Hepatocyte (in vitro differentiated cells): ENCODE results near the gene GOPC. TPM values are rescaled to one million over a fixed set of nuclear protein-coding genes. Genes with fewer than 3 reads are reported as not detected.

Source experiments
- DNase-seq: peaks from one replicate; pipeline ENCODE4 v3.0.0-alpha.2; 2016; ENCODE audit warnings: low spot score
- H2AFZ ChIP-seq: fragments of 200-600 bp; sonication (generic); 2 replicates; pipeline ENCODE4 v1.6.0; 2016; ENCODE audit warnings: antibody characterized with exemption, mild to moderate bottlenecking
- H3K27ac ChIP-seq: fragments of 200-600 bp; sonication (generic); 2 replicates; pipeline ENCODE4 v1.5.1; 2016; ENCODE audit warnings: mild to moderate bottlenecking
- H3K27me3 ChIP-seq: fragments of 200-600 bp; sonication (generic); 2 replicates; pipeline ENCODE4 v1.6.1; 2016
- H3K36me3 ChIP-seq: fragments of 200-600 bp; sonication (generic); replicated peaks from 2 replicates; pipeline ENCODE4 v1.5.1; 2016; ENCODE audit warnings: low read depth; ENCODE audit not compliant: insufficient read depth
- H3K4me1 ChIP-seq: fragments of 200-600 bp; sonication (generic); 2 replicates; pipeline ENCODE4 v1.5.1; 2016; ENCODE audit warnings: mild to moderate bottlenecking, moderate library complexity; ENCODE audit not compliant: insufficient read depth
- H3K4me2 ChIP-seq: fragments of 200-600 bp; sonication (generic); 2 replicates; pipeline ENCODE4 v1.6.0; 2016
- H3K4me3 ChIP-seq: fragments of 200-600 bp; sonication (generic); 2 replicates; pipeline ENCODE4 v1.5.1; 2016; ENCODE audit warnings: mild to moderate bottlenecking
- H3K79me2 ChIP-seq: fragments of 200-600 bp; sonication (generic); 2 replicates; pipeline ENCODE4 v1.6.0; 2017; ENCODE audit warnings: mild to moderate bottlenecking
- H3K9me2 ChIP-seq: fragments of 200-600 bp; sonication (generic); replicated peaks from 2 replicates; pipeline ENCODE4 v1.6.0; 2017; ENCODE audit warnings: mild to moderate bottlenecking; ENCODE audit not compliant: insufficient read depth
- H3K9me3 ChIP-seq: fragments of 200-600 bp; sonication (generic); 2 replicates; pipeline ENCODE4 v1.5.1; 2016; ENCODE audit warnings: low read depth, mild to moderate bottlenecking
- H4K20me1 ChIP-seq: fragments of 200-600 bp; sonication (generic); 2 replicates; pipeline ENCODE4 v1.6.0; 2016; ENCODE audit warnings: mild to moderate bottlenecking; ENCODE audit not compliant: insufficient read depth, poor library complexity, severe bottlenecking
- CTCF ChIP-seq: fragments of 200-600 bp; sonication (generic); IDR thresholded peaks from 2 replicates; pipeline ENCODE4 v1.5.1; 2016; ENCODE audit warnings: antibody characterized with exemption, mild to moderate bottlenecking; ENCODE audit not compliant: poor library complexity
- EZH2 ChIP-seq: fragments of 200-600 bp; sonication (generic); IDR thresholded peaks from 2 replicates; pipeline ENCODE4 v1.6.1; 2016; ENCODE audit warnings: antibody characterized with exemption, mild to moderate bottlenecking, borderline replicate concordance
- EZH2phosphoT487 ChIP-seq: fragments of 200-600 bp; sonication (generic); IDR thresholded peaks from one replicate; pipeline ENCODE4 v1.6.1; 2018; ENCODE audit warnings: antibody characterized with exemption, mild to moderate bottlenecking, low read depth, moderate library complexity; ENCODE audit not compliant: unreplicated experiment, severe bottlenecking
- WGBS: methylation state at CpG from one replicate; pipeline ENCODE4 v1.1.6; 2016; ENCODE audit warnings: low lambda C conversion rate; ENCODE audit errors: missing lambda C conversion rate; 5-methylcytosine and 5-hydroxymethylcytosine counted together
- polyA plus RNA-seq: library from polyadenylated mRNA; unstranded; fragments of >200 nt; fragmentation: Nextera tagmentation; extraction: Ambion mirVana; gene quantifications from 2 replicates; pipeline ENCODE4 v1.2.1, GENCODE V29; 2016
- total RNA-seq: library from RNA; depleted of rRNA; stranded (reverse); fragments of >200 nt; gene quantifications from 2 replicates; pipeline ENCODE4 v1.2.3, GENCODE V29; 2014

Gene GOPC
- total and polyA plus RNA-seq, 2 experiments from 2014 or later, result 19.7 to 40.8 TPM

- DNase-seq, result no peak
- H3K4me3 ChIP-seq, result no peak overlapping the region
- no peak overlapping the region for H3K4me2 ChIP-seq
- peaks cover 20% of the 10 kb centered on the region for H3K4me1 ChIP-seq
- H4K20me1 ChIP-seq, result no peaks in the 10 kb centered on the region
- no peaks in the 10 kb centered on the region for H3K9me3 ChIP-seq
- no peaks in the 10 kb centered on the region for H3K36me3 ChIP-seq
- no peaks in the 10 kb centered on the region for H3K79me2 ChIP-seq
- 92% methylated on average over 4 of the region's 4 CpGs for WGBS
- no peaks in the 10 kb centered on the region for H3K9me2 ChIP-seq
- H3K27ac ChIP-seq, result peak overlapping the region; percentile 13
- no peaks in the 10 kb centered on the region for H3K27me3 ChIP-seq
- no peak for TF ChIP-seq EZH2phosphoT487
- no peak for TF ChIP-seq EZH2
- no peak for TF ChIP-seq CTCF
- no peak overlapping the region for H2AFZ ChIP-seq
These were observed 52.7 kb downstream of the GOPC start for GRCh38 chr6:117549611-117550010.

- TF ChIP-seq EZH2phosphoT487, result no peak
- no peak for TF ChIP-seq CTCF
- no peak for TF ChIP-seq EZH2
- Histone ChIP-seq H3K27me3 (no peaks in the 10 kb centered on the region), H3K36me3 (no peaks in the 10 kb centered on the region), H2AFZ (no peak overlapping the region), H3K27ac (peak overlapping the region; percentile 13), H3K4me1 (peaks cover 25% of the 10 kb centered on the region), H3K9me2 (no peaks in the 10 kb centered on the region), H3K4me3 (no peak overlapping the region), H4K20me1 (no peaks in the 10 kb centered on the region), H3K9me3 (no peaks in the 10 kb centered on the region), H3K79me2 (no peaks in the 10 kb centered on the region), H3K4me2 (no peak overlapping the region)
- no peak for DNase-seq
- 83% methylated on average over 8 of the region's 8 CpGs for WGBS
These were observed 53.5 kb downstream of the GOPC start for GRCh38 chr6:117548797-117549301.

GRCh38 chr6:117547688-117548621, 54.4 kb downstream of the GOPC start:
- no peak overlapping the region for H3K4me3 ChIP-seq
- peaks cover 25% of the 10 kb centered on the region for H3K4me1 ChIP-seq
- TF ChIP-seq EZH2phosphoT487 (no peak), EZH2 (no peak), CTCF (no peak)
- no peak for DNase-seq
- H3K79me2 ChIP-seq, result no peaks in the 10 kb centered on the region
- H3K36me3 ChIP-seq, result no peaks in the 10 kb centered on the region
- no peaks in the 10 kb centered on the region for H3K27me3 ChIP-seq
- H2AFZ ChIP-seq, result no peak overlapping the region
- H4K20me1 ChIP-seq, result no peaks in the 10 kb centered on the region
- no peak overlapping the region for H3K4me2 ChIP-seq
- peak overlapping the region; percentile 13 for H3K27ac ChIP-seq
- 96% methylated on average over 61 of the region's 64 CpGs for WGBS
- no peaks in the 10 kb centered on the region for H3K9me3 ChIP-seq
- H3K9me2 ChIP-seq, result no peaks in the 10 kb centered on the region
